ENCODE results near the gene MALRD1. TPM values are rescaled to one million over a fixed set of nuclear protein-coding genes. Genes with fewer than 3 reads are reported as not detected.

MALRD1 gene
- total RNA-seq, 1 donor from 2014 or later: 0.11 TPM

- Histone ChIP-seq H2AFZ (replicated peaks) (no peak overlapping the region), H3K4me2 (no peak overlapping the region), H3K4me1 (no peaks in the 10 kb centered on the region), H4K20me1 (ENCODE audit: low read depth) (no peaks in the 10 kb centered on the region), H3K4me3 (no peak overlapping the region), H3K9ac (no peak overlapping the region), H3K79me2 (ENCODE audit: low read depth) (no peaks in the 10 kb centered on the region), H3K27me3 (no peaks in the 10 kb centered on the region), H3K27ac (no peak overlapping the region), H3K36me3 (no peaks in the 10 kb centered on the region), H3F3A (ENCODE audit: low read depth) (no peaks in the 10 kb centered on the region), H3K9me3 (ENCODE audit: low read depth) (no peaks in the 10 kb centered on the region)
- TF ChIP-seq EZH2 (IDR thresholded peaks at IDR 0.05): no peak
- TF ChIP-seq, protein P1, sequence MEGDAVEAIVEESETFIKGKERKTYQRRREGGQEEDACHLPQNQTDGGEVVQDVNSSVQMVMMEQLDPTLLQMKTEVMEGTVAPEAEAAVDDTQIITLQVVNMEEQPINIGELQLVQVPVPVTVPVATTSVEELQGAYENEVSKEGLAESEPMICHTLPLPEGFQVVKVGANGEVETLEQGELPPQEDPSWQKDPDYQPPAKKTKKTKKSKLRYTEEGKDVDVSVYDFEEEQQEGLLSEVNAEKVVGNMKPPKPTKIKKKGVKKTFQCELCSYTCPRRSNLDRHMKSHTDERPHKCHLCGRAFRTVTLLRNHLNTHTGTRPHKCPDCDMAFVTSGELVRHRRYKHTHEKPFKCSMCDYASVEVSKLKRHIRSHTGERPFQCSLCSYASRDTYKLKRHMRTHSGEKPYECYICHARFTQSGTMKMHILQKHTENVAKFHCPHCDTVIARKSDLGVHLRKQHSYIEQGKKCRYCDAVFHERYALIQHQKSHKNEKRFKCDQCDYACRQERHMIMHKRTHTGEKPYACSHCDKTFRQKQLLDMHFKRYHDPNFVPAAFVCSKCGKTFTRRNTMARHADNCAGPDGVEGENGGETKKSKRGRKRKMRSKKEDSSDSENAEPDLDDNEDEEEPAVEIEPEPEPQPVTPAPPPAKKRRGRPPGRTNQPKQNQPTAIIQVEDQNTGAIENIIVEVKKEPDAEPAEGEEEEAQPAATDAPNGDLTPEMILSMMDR (IDR thresholded peaks at IDR 0.05): no peak
- TF ChIP-seq EZH2phosphoT487 (IDR thresholded peaks at IDR 0.05): no peak
- Mint-ChIP-seq H3K4me3 (no peak overlapping the region), H3K27ac (no peak overlapping the region), H3K4me1 (no peaks in the 10 kb centered on the region), H3K36me3 (no peaks in the 10 kb centered on the region), H3K9me3 (no peaks in the 10 kb centered on the region), H3K27me3 (ENCODE audit: insufficient read depth, low read depth) (no peaks in the 10 kb centered on the region)
- DNase-seq (ENCODE audit: low spot score): no peak
Measured at GRCh38 chr10:19325581-19325980, 277.0 kb downstream of the MALRD1 start.

GRCh38 chr10:19328582-19328981 lies 280.0 kb downstream of the MALRD1 start:
- TF ChIP-seq, protein P1 (IDR thresholded peaks at IDR 0.05): no peak
- TF ChIP-seq EZH2 (IDR thresholded peaks at IDR 0.05): no peak
- Histone ChIP-seq H3K4me1 (no peaks in the 10 kb centered on the region), H3K9ac (no peak overlapping the region), H3K4me2 (no peak overlapping the region), H4K20me1 (ENCODE audit: low read depth) (no peaks in the 10 kb centered on the region), H2AFZ (replicated peaks) (no peak overlapping the region), H3F3A (ENCODE audit: low read depth) (no peaks in the 10 kb centered on the region), H3K27ac (no peak overlapping the region), H3K27me3 (no peaks in the 10 kb centered on the region), H3K79me2 (ENCODE audit: low read depth) (no peaks in the 10 kb centered on the region), H3K4me3 (no peak overlapping the region), H3K36me3 (no peaks in the 10 kb centered on the region), H3K9me3 (ENCODE audit: low read depth) (no peaks in the 10 kb centered on the region)
- Mint-ChIP-seq H3K4me1 (no peaks in the 10 kb centered on the region), H3K27me3 (ENCODE audit: insufficient read depth, low read depth) (no peaks in the 10 kb centered on the region), H3K27ac (no peak overlapping the region), H3K4me3 (no peak overlapping the region), H3K9me3 (no peaks in the 10 kb centered on the region), H3K36me3 (no peaks in the 10 kb centered on the region)
- no peak for DNase-seq (ENCODE audit: low spot score)

DNA sequence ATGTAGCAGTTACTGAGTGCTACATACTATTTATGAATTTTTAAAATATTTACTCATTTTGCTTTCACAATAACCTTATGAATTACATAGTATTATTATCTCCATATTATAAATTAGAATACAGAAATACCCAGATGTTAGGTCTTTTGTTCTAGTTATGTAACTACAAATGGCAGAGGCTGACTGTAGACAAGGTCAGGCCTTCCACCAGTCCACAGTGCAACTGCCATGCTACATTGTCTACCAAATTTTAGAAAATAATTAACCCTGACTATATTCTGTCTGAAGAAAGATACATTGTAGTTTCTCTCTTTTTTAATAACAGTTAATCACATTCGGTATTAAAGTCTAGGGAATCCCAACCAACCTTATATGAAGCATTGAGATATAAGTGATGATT lies 280.9 kb downstream of the MALRD1 start:
- Histone ChIP-seq H2AFZ (replicated peaks) (no peak overlapping the region), H3K27ac (no peak overlapping the region), H4K20me1 (ENCODE audit: low read depth) (no peaks in the 10 kb centered on the region), H3K9ac (no peak overlapping the region), H3K4me2 (no peak overlapping the region), H3K4me1 (no peaks in the 10 kb centered on the region), H3F3A (ENCODE audit: low read depth) (no peaks in the 10 kb centered on the region), H3K36me3 (no peaks in the 10 kb centered on the region), H3K4me3 (no peak overlapping the region), H3K9me3 (ENCODE audit: low read depth) (no peaks in the 10 kb centered on the region), H3K79me2 (ENCODE audit: low read depth) (no peaks in the 10 kb centered on the region), H3K27me3 (no peaks in the 10 kb centered on the region)
- H3K4me1 Mint-ChIP-seq: no peaks in the 10 kb centered on the region
- H3K27ac Mint-ChIP-seq: no peak overlapping the region
- no peak overlapping the region for H3K4me3 Mint-ChIP-seq
- peaks cover 3% of the 10 kb centered on the region for H3K9me3 Mint-ChIP-seq
- no peaks in the 10 kb centered on the region for H3K36me3 Mint-ChIP-seq
- no peak for TF ChIP-seq EZH2 (IDR thresholded peaks at IDR 0.05)
- TF ChIP-seq, protein P1 (IDR thresholded peaks at IDR 0.05): no peak
- TF ChIP-seq EZH2phosphoT487 (IDR thresholded peaks at IDR 0.05): no peak
- DNase-seq (ENCODE audit: low spot score): no peak
- H3K27me3 Mint-ChIP-seq (ENCODE audit: insufficient read depth, low read depth): no peaks in the 10 kb centered on the region

- Histone ChIP-seq H3K27ac (no peak overlapping the region), H3K4me3 (no peak overlapping the region), H3K36me3 (no peaks in the 10 kb centered on the region), H3K27me3 (no peaks in the 10 kb centered on the region), H3K79me2 (ENCODE audit: low read depth) (no peaks in the 10 kb centered on the region), H3F3A (ENCODE audit: low read depth) (no peaks in the 10 kb centered on the region), H2AFZ (replicated peaks) (no peak overlapping the region), H3K4me2 (no peak overlapping the region), H4K20me1 (ENCODE audit: low read depth) (no peaks in the 10 kb centered on the region), H3K9me3 (ENCODE audit: low read depth) (no peaks in the 10 kb centered on the region), H3K4me1 (no peaks in the 10 kb centered on the region), H3K9ac (no peak overlapping the region)
- H3K27me3 Mint-ChIP-seq (ENCODE audit: insufficient read depth, low read depth): no peaks in the 10 kb centered on the region
- no peak overlapping the region for H3K4me3 Mint-ChIP-seq
- H3K36me3 Mint-ChIP-seq: no peaks in the 10 kb centered on the region
- peaks cover 3% of the 10 kb centered on the region for H3K9me3 Mint-ChIP-seq
- H3K4me1 Mint-ChIP-seq: no peaks in the 10 kb centered on the region
- no peak for DNase-seq (ENCODE audit: low spot score)
- TF ChIP-seq EZH2phosphoT487 (IDR thresholded peaks at IDR 0.05) (no peak), EZH2 (IDR thresholded peaks at IDR 0.05) (no peak)
- TF ChIP-seq, protein P1 (IDR thresholded peaks at IDR 0.05): no peak
- no peak overlapping the region for H3K27ac Mint-ChIP-seq
Measured at GRCh38 chr10:19332304-19332703, 283.7 kb downstream of the MALRD1 start.

Data from neural progenitor cell (in vitro differentiated cells).